22Rv1 (cell line): Measurements from ENCODE around the gene LIMD2.

ENCODE experiments used
- H3K27ac ChIP-seq: fragments of 450-650 bp; 2 replicates; pipeline ENCODE4 v1.5.1; 2017
- ZFX ChIP-seq: fragments of 450-650 bp; IDR thresholded peaks from 2 replicates; pipeline ENCODE4 v1.6.1; 2017; ENCODE audit warnings: antibody characterized with exemption, borderline replicate concordance
- TF ChIP-seq, protein P1 (sequence below): fragments of 450-650 bp; IDR thresholded peaks from 2 replicates; pipeline ENCODE4 v1.5.1; 2017; ENCODE audit warnings: mild to moderate bottlenecking

LIMD2 gene

DNA sequence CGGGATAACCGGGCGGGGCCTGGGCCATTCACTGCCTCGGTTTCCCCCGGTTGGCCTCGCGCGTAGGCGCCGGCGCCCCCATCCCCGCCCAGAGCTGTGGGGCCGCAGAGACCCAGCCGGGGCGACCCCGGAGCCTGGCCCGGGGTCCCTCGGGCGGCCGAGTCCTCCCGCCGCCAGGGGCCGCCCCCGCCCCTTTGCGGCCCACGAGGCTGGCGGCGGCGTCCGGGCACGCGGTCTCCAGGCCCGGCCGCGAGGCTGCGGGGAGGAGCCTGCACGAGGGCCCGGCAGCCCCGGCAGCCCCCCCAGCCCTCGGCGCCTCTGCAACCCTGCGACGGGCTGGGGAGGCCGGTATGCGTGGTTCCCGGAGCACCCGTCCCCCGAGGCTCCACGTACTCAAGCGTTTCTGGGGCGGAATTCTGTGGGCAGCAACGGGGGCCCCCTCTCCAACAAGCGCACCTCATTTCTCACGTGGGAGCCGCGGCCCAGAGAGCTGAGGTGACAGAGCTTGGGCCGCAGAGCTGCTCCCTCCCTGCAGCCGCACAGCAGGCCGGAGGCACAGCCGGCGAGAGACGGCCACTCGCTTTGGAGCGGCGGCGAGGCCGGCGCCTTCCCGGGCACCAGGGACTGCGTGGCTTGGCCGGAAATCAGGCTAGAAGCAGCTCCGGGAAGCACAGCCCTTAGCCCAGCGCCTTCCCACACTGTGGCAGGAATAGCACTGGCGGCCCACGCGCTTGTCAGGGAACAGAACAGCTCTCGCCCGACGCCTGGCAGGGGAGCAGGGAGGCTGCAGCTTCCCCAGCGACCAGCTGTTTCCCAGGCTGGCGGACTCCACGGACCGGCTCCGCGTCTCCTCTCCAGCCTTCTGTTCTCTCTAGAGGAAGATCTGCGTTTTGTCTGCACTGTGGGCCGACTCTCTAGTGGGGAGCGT is 867 bp upstream of the LIMD2 start:
- 0 out of 2 replicates have a peak overlapping the region, but pooled peaks have one; percentile 17 for H3K27ac ChIP-seq
- TF ChIP-seq, protein P1, sequence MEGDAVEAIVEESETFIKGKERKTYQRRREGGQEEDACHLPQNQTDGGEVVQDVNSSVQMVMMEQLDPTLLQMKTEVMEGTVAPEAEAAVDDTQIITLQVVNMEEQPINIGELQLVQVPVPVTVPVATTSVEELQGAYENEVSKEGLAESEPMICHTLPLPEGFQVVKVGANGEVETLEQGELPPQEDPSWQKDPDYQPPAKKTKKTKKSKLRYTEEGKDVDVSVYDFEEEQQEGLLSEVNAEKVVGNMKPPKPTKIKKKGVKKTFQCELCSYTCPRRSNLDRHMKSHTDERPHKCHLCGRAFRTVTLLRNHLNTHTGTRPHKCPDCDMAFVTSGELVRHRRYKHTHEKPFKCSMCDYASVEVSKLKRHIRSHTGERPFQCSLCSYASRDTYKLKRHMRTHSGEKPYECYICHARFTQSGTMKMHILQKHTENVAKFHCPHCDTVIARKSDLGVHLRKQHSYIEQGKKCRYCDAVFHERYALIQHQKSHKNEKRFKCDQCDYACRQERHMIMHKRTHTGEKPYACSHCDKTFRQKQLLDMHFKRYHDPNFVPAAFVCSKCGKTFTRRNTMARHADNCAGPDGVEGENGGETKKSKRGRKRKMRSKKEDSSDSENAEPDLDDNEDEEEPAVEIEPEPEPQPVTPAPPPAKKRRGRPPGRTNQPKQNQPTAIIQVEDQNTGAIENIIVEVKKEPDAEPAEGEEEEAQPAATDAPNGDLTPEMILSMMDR, result no peak
- TF ChIP-seq ZFX, result no peak

DNA sequence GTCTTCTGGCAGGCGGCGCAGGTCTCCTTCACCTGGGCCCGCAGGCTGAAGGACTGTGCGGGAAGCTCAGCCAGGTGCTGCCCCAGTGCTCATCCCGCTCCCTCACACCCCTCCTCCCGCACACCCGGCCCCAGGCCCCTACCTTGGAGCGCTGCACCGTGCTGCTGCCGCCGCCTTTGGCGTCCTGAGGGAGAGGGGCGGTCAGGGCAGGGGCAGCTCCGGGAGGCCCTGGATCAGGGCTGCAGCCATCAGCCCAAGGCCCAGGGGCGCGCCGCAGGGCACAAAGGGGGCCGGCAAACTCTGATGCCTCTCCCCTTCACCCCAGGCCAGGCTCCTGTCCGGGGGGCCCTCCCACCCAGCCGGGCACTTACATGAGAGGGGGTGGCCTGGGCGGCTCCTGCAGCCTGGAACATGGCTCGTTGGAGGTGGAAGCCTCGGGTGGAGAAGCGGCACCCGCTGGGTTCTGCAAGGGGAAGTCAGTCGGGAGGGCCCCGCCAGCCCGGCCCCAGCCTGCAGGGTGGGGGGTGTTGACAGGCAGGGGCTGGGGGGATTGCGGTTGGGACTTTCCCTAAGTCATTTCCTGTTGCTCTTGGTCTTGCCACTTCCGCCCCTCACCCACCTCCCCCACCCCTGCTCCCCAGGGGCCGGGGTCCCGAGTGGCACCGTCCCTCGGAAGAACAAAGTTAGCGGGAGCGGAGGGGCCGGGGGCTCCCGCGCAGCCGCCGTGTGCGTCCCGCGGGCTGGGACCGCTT is 863 bp downstream of the LIMD2 start:
- TF ChIP-seq, protein P1, result no peak
- no peak for TF ChIP-seq ZFX
- H3K27ac ChIP-seq, result no peak overlapping the region

DNA sequence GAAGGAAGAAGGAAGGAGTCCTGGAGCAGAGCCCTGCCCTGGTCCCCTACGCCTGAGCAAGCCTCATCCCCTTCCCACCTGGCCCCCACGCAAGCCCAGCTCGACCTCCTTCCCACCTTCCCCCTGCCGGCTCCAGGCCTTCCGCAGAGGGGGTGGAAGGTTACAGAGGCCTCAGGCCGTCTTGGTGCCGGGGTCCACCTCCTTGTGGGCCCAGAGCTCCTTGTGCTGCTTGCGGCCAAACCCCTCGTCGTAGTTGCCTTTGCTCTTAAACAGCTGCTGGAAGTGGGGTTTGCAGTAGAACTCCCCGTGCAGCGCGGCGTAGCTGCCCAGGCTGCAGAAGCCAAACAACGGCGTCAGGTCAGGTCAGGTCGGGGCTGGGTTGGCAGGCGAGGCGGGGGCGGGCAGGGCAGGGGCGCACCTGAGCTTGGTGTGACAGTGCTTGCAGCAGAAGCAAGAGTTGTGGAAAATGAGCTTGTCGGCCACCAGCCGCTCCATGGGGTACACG is 1.5 kb downstream of the LIMD2 start:
- TF ChIP-seq, protein P1, result no peak
- no peak for TF ChIP-seq ZFX
- H3K27ac ChIP-seq, result no peak overlapping the region

GRCh38 chr17:63697341-63698286 is 2.3 kb downstream of the LIMD2 start:
- peak overlapping the region; percentile 39; the same call in 1 of the 2 replicates for H3K27ac ChIP-seq
- no peak for TF ChIP-seq ZFX
- TF ChIP-seq, protein P1, result peak; percentile 82

DNA sequence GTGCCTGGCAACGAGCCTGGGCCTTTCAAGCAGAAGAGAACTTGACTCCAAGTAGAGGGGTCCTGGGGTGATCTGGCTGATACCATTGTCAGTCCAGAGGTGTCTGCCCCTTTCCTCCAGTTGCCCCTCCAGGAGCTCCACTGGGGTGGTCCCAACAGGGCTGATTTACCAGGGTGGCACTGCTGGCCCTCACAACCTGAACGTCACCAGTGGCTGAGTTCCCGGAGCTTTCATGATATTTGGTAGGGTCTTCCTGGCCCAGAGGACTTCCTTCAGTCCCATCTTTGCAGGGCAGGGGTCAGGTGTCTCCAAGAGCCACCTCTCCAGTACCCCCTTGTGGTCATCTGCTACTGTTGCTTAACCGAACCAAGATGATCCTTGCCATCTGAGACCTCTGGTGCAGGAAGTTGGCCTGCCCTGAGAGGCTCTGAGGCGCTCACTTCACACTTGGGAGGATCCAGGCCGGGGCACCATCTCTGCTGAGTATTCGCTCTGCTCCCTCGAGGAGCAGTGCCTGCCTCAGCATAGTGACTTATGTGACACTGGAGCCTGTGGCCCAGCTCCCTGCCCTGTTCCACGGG is 3.5 kb downstream of the LIMD2 start:
- H3K27ac ChIP-seq, result peak overlapping the region; percentile 39; the same call in 1 of the 2 replicates
- TF ChIP-seq, protein P1, result peak; percentile 40
- no peak for TF ChIP-seq ZFX

DNA sequence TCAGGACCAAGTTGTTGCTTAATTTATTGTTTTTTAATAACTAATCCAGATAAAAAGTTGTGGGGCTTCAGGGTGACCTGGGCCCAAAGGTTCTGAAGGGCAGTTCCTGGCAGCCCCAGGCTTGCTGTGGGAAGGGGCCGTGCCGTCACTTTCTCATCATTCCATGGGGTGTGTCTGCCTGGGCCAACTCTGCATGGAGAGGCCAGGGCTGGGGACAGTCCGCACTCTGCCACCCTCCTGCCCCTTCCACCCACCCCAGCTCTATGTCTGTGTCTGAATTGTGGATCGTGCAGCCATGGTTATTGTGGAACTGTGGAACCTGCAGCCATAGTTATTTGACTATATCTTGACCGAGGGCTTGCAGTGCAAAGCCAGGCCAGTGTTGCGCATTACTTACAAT is 4.0 kb downstream of the LIMD2 start:
- TF ChIP-seq, protein P1, result no peak
- no peak for TF ChIP-seq ZFX
- H3K27ac ChIP-seq, result no peak overlapping the region
